GM19467 (cell line): Measurements from ENCODE around the gene AKR7A3.
"Not testable (repeated sequence)": the region's sequence is repeated elsewhere in the genome, so short reads cannot be mapped to it uniquely, and the experiment has no call there.

ENCODE experiments used
- ATAC-seq: cut with Tn5 transposase; IDR thresholded peaks from one replicate; pipeline ENCODE4 v1.9.1; 2021; ENCODE audit warnings: mild to moderate bottlenecking, moderate library complexity; ENCODE audit not compliant: unreplicated experiment

The AKR7A3 gene

DNA sequence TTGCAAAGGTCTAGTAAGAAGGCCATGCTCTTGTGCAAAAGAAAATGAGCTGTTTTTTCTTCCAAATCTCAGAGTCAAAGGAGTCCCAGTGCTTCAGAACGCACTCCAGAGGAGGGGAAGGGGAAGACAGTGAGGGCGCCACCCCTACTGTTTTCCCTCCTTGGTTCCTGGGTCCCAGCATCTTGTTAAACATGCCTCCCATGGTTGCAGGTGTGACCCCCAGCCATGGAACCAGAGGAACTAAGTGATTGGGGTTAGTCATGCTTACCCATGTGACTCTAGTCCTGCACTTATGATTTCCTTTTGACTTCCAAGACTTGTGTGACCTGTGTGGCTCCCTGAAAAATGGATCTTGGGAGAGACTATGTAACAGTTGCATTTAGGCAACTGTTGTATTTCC, 6.1 kb upstream of the AKR7A3 start:
- ATAC-seq: no peak

DNA sequence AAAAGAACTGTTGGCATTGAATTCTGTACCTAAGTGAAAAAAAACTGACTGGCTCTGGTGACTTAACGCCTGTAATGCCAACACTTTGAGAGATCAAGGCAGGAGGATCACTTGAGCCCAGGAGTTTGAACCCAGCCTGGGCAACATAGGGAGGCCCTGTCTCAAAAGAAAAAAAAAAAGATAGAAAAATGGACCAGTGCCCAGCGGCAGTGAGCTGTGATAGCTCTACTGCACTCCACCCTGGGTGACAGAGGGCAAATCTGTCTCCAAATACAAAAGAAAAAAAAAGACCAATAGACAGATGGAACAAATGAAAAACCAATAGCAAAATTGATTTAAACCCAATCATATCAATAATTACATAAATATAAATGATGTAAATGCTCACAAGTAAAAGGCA, 674 bp upstream of the AKR7A3 start:
- no peak for ATAC-seq

DNA sequence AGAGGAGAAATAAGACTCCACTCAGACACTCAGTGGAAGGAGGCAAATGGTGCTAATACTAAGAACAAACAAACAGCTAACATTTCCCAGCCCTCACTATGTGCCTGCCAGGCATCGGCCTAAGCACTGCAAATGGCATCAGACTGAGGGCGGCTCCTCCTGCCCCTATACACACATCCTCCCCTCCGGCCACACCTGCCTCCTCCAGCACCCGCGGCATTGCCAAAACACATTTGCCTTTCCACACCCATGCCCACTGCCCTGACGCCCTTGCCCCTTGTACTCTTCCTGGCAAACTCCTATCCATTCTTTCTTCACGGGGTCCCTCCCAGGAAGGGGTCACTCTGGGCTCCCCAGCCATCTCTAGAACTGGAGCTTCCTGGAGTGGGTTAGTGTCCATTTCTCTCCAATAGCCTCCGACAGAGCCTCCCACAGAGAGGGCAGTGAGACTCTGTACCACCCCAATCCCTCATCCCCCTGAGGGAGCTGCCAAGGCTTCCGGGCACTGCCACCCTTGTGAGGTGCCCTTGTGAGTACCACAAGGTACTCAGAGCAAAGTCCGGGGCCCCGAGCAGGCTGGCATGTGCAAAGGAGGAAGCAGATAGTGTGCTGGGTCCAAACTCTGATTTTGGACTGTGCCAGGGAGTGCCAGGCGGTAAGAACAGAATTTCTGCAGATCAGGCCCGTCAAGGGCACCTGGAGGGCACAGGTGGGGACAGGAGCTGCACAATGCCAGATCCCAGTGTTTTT, 959 bp downstream of the AKR7A3 start:
- ATAC-seq: no peak

DNA sequence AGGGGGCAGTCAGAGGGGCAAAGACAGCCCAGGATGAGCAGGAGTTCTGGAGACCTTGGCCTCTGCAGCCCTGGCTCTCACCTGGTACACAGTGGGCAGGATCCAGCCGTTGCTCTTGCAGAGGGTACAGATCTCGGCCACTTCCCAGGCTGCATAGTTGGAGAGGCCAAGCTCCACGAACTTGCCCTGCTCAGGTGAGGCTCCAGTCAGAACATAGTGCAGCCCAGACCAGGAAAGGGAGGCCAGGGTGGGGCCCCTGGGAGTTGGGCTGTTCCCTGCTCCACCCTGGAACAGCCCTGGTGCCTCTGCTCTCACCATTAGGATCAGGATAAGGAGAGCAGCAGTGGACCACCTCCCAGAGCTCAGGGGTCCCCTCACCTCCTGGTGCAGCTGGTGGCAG, 2.8 kb downstream of the AKR7A3 start:
- not testable (repeated sequence) for ATAC-seq

DNA sequence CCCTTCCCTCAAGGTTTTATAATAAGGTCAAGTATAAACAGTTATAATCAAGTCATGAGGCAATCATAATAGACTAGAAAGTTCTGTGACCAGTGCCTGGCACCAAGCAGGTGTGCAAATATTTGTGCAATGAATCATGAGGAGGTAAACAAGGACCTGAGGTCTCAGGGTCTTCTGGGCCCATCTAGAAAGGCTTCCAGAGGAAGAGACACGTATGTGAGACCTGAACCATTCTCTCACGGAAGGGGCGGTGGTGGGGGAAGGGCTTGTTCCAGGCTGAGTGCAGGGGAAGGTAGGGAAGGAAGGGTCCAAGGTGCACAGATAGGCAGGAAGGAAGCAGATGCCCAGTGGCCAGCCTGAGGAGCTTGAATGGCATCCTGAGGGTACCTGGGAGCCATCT, 3.2 kb downstream of the AKR7A3 start:
- not testable (repeated sequence) for ATAC-seq

DNA sequence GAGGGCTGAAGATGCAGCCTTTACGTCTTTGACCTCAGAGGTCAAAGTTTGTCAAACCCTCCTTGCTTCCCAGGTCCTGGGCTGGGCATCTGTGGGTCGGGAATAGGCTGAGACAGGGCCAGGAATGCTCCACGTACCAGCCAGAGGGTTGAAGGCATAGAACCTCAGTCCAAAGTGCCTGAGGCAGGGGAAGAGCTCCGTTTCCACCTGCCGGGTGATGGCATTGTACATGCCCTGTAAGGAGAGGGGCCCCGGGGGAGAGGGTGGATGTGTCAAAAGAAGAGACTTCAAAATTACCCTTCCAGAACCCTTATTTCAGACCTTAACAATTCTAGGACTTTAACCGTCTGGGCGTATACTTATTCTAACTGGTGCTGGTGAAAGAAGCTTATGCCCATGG, 3.7 kb downstream of the AKR7A3 start:
- ATAC-seq: no peak

DNA sequence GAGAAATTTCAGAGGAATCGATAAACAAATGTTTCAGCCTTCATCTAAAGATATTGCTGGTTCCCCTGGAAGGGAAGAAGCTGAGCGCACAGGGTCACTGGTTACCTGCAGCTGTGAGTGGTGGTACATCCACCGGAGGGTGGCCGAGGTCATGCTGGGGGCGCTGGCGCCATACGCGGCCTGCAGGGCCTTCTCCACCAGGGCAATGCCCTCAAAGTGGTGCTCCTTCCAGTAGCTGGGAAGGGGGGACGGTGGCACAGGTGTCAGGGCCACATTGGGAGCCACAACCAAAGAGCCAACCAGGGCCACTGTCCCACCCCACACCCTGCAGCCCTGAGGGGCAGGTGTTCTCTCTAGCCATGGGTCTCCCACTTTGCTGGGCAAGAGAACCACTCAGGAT, 4.7 kb downstream of the AKR7A3 start:
- ATAC-seq: no peak

DNA sequence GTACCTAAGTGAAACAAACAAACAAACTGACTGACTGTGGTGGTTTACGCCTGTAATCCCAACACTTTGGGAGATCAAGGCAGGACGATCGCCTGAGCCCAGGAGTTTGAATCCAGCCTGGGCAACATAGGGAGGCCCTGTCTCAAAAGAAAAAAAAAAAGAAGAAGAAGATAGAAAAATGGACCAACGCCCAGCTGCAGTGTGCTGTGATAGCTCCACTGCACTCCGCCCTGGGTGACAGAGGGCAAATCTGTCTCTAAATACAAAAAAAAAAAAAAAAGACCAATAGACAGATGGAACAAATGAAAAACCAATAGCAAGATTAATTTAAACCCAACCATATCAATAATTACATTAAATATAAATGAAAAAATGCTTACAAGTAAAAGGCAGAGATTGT, 13.9 kb downstream of the AKR7A3 start:
- no peak for ATAC-seq

DNA sequence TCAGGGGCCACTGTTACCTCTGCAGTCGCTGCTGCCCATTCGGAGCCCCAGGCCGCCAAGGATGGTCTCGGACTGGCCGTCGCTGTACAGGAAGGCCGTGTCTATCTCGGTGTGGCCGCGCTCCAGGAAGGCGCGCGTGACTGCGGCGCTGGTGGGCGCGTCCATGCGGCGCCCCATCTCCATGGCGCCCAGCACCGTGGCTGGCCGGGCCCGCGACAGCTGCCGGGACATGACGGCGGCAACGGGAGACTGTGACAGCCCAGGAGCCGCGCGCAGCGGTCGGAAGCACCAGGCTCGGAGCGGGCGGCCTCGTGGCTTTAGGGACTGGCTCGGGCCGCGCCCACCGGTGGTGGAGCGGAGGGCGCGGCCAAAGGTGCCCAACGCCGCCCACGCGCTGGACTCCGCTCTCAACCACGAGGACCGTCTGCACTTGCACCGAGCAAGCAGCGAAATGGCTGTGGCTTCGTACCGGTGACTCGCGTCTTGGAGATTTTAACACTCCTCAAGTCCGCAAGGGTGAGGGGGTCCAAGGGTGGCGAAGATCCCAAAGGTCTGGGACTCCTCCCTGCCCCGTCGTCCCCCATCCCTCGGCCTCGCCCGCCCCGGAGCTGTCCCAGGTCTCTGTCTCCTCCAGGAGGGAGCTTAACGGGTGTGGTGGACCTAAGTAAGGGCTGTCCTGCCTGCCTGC, 14.6 kb downstream of the AKR7A3 start:
- not testable (repeated sequence) for ATAC-seq

DNA sequence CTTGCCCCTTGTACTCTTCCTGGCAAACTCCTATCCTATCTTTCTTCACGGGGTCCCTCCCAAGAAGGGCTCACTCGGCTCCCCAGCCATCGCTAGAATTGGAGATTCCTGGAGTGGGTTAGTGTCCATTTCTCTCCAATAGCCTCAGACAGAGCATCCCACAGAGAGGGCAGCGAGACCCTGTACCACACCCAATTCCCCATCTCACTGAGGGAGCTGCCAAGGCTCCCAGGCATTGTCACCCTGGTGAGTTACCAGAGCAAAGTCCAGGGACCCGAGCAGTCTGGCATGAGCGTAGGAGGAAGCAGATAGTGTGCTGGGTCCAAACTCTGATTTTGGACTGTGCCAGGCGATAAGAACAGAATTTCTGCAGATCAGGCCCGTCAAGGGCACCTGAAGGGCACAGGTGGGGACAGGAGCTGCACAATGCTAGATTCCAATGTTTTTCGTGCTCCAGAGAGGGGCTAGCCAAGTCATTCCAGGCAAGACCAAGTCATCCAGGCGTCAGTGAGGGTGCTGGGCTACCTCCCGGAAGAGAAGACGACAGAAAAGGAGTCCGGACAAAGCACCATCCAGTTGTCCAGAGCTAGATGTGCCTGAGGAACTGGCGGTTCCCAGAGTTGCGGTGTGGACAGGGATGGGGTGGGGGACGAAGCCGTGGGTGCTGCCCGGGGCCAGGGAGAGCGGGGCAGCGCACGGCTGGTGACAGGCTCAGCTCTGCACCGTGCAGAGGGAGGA, 15.3 kb downstream of the AKR7A3 start:
- no peak for ATAC-seq

DNA sequence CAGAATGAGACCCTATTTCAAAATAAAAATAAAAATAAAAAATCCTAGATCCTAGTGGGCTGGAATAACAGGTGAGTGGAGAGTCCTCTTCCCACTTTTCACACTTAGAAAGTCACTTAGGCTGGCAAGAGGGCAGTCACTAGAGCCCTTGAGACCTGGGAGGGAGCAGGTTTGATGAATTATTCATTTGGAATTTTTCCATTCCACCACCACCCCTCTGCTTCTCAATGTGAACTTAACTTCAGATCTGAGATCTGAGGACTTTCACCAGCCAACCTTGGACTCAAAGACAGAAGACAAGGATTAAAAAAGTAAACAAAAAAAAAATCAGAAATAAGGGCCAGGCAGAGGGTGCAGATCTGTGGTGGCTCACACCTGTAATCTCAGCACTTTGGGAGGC, 16.5 kb downstream of the AKR7A3 start:
- ATAC-seq: no peak

DNA sequence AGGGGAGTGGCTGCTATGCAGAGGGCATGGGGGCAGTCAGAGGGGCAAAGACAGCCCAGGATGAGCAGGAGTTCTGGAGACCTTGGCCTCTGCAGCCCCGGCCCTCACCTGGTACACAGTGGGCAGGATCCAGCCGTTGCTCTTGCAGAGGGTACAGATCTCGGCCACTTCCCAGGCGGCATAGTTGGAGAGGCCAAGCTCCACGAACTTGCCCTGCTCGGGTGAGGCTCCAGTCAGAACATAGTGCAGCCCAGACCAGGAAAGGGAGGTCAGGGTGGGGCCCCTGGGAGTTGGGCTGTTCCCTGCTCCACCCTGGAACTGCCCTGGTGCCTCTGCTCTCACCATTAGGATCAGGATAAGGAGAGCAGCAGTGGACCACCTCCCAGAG, 18.2 kb downstream of the AKR7A3 start:
- ATAC-seq: not testable (repeated sequence)

DNA sequence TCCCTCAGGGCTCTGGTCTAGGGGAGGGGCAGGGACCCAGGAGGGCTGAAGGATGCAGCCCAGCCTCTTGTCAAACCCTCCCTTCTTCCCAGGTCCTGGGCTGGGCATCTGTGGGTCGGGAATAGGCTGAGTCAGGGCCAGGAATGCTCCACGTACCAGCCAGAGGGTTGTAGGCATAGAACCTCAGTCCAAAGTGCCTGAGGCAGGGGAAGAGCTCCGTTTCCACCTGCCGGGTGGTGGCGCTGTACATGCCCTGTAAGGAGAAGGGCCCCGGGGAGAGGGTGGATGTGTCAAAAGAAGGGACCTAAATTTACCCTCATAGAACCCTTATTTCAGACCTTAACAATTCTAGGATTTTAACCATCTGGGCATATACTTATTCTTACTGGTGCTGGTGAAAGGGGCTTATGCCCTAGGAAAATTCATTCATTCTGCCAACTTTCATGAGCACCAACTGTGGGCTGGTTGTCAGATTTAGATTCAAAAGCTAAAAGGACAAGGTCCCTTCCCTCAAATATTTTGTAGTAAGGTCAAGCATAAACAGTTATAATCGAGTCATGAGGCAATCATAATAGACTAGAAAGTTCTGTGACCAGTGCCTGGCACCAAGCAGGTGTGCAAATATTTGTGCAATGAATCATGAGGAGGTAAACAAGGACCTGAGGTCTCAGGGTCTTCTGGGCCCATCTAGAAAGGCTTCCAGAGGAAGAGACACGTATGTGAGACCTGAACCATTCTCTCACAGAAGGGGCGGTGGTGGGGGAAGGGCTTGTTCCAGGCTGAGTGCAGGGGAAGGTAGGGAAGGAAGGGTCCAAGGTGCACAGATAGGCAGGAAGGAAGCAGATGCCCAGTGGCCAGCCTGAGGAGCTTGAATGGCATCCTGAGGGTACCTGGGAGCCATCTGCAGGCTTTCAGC, 18.9 kb downstream of the AKR7A3 start:
- not testable (repeated sequence) for ATAC-seq

DNA sequence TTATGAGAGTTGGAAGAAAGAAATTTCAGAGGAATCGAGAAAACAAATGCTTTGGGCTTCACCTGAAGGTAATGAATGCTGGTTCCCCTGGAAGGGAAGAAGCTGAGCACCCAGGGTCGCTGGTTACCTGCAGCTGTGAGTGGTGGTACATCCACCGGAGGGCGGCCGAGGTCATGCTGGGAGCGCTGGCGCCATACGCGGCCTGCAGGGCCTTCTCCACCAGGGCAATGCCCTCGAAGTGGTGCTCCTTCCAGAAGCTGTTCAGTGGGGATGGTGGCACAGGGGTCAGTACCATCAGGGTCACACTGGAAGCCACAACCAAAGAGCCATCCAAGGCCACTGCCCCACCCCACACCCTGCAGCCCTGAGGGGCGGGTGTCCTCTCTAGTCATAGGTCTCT, 20.1 kb downstream of the AKR7A3 start:
- ATAC-seq: no peak

DNA sequence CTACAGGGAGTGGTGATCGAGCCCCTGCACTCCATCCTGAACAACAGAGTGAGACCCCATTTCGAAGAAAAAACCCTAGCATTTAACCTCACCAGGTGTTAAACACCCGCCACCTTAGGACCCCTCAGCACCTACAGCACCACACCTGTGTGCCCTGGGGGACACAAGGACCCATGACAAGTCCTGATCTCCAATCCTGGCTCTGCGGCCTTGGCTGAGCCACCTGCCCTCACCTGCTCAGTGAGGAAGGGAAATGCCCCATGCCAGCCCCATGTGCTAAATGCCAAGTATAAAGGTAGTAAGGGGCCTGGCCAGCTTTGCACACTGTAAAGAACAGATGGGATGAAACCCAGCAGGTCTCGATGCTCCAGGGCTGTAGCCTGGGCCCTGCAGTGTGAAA, 25.8 kb downstream of the AKR7A3 start:
- ATAC-seq: no peak

DNA sequence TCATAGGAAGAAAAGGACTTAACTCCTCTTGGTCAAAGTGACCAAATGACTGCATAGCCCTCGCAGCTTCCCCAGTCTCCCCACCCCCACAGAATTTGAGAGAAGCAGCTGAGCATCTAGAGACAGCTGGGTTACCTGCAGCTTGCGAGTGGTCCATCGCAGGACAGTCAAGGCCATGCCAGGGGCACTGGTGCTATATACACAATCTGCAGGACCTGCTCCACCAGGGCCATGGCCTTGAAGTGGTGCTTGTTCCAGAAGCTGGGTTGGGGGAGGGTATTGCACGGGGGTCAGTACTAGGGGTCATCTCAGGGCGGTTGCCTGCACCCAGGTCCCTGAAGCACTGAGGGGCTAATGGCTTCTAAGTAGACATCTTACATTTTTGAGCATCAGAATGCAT, 26.5 kb downstream of the AKR7A3 start:
- no peak for ATAC-seq

DNA sequence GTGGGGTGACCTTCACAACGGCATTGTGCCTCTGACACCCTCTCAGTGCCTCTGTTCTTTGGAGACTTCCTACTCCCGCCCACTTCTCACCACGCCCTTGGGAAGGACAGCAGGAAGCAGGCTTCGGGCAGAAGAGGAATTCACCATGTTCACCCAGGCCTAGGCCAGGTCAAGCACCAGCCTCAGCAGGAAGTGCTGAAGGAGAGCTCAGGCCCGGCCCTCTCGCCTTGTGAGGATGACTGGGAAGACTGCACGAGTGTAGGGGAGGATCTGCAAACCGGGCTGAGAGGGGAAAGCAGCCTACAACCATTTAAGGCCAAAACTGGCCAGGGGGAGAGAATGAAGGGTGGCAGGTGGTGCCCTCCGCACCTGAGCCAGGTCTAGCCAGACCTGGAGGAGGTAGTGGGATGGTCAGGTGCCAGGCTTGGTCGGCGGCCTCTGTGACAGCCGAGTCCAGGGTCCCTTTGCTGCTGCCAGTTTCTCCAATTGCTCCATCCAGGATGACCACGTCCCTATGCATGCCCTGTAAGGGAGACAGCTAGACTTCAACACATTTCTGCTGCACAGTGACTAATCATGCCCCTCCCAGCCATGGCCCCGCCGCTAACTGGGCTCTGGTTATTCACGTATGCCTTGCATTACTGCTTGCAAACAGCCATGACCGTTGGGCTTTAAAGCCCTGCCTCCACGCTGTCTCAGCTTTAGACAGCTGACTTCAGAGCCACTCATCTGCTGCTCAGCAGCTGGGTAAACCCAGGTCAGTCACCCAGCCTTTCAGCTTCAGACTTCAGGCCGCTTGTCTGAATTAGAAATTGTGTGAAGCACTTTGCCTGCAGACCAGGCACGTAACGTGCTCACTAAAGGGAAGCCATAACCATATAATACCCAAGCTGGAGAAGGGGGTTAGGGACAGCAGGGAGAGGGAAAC, 28.1 kb downstream of the AKR7A3 start:
- no peak for ATAC-seq

DNA sequence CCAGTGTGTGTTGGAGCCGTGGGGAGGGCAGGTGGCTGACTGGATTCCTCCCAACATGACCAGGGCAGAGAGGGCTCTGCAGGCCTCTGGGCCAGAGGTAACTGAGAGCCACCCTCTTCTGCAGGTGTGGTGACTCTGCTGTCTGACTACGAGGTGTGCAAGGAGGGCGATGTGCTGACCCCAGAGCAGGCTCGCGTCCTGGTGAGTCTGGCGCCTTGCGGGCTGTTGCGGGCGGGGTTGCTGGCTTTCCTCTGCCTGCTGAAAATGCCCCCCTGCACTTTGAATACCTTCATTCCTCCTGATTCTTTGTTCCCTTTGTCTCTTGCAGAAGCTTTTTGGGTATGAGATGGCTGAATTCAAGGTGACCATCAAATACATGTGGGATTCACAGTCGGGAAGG, 30.2 kb downstream of the AKR7A3 start:
- no peak for ATAC-seq

DNA sequence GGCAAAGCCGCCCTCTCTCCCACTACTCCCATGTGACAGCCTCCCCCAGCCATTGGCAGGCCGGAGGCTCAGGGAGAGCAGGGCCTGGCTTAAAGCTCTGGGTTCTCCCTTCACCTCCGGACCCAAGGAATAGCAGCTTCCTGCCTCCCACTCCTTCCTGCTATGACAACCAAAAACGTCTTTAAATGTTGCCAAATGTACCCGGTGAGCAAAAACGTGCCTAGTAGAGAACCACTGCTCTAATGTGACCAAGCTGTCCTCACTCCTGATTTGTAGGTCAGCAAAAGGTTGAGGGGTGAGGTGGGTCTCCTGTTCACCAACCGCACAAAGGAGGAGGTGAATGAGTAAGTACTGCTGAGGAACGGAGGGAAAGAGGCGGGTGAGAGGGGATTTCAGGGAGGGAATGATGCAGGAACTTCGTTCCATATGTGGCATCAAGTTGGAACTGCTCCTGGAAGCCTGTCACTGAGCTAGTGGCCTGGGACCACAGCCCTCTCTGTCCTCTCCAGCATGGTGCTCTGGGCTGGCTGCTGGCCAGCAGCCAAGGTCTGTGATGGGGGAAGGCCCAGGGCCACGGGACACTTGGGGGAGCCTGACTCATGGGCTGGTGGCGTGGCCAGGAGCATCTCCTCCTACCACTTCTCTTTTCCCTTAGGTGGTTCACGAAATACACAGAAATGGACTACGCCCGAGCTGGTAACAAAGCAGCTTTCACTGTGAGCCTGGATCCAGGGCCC, 31.2 kb downstream of the AKR7A3 start:
- ATAC-seq: no peak
